Measurements from ENCODE around the gene PRKG2. TPM values are rescaled to one million over a fixed set of nuclear protein-coding genes. Genes with fewer than 3 reads are reported as not detected.

The PRKG2 gene
- total and polyA plus RNA-seq, 4 donors, result 0.13 to 2.5 (median 0.23) TPM

DNA sequence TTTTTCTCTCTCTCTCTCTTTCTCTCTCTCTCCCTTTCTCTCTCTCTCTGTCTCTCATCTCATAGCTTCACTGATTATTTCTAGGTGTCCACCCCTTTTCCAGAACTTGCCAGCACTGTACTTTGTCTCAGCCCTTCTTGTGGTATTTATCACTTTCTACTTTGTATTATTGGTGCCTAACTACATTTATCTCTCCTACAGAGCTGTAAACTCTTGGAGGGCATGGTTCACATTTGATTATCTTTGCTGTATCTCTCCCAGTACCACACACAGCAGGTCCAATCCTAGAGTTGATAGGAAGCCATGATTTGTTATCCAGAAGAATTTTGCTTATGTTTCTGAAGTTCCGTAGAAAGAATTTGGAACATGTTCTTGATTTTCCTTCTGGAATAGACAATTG lies 5.2 kb upstream of the PRKG2 start:
- H3K4me1 ChIP-seq (ENCODE audit: control insufficient read depth in 1 of 2, insufficient read depth in 2 of 2, low read length in 2 of 2), result no peaks in the 10 kb centered on the region
- intact Hi-C loops (cut with DNase I), result no loop called here
- H3K4me3 ChIP-seq (ENCODE audit: low read length in 2 of 2), result no peak overlapping the region
- WGBS, 2 donors, result 55 to 64% methylated on average over 1 of the region's 1 CpG
- no peak for DNase-seq
- no peak overlapping the region for H3K27ac ChIP-seq (ENCODE audit: low read depth in 1 of 2, low read length in 2 of 2)
- no peaks in the 10 kb centered on the region for H3K36me3 ChIP-seq (ENCODE audit: control insufficient read depth in 1 of 2, insufficient read depth in 2 of 2, low read length in 1 of 2)
- no peak for ATAC-seq (ENCODE audit: low FRiP score)
- no peaks in the 10 kb centered on the region for H3K27me3 ChIP-seq (ENCODE audit: control insufficient read depth in 1 of 2, insufficient read depth in 2 of 2, low read length in 1 of 2)
- no peaks in the 10 kb centered on the region for H3K9me3 ChIP-seq (ENCODE audit: control insufficient read depth, low read length)

DNA sequence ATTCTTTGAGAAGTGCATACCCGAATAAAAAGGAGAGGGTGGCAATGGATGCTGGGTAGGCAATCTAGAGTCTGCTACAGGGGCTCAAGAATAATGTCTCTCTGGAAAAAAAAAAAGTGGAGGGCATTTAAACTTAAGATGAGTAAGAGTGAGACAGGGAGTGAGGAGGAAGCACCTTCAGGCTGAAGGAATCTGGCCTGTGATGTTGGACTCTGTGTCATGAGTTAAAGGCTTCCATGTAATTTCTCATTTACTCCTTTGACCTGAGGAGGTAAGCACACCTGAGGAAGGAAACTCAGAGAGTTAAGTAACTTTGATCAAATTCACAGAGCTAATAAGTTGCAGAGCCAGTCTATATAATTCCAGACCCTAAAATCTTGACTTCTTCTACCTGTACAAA lies 3.2 kb upstream of the PRKG2 start:
- no peak overlapping the region for H3K27ac ChIP-seq (ENCODE audit: low read depth in 1 of 2, low read length in 2 of 2)
- DNase-seq (no peak), ATAC-seq (ENCODE audit: low FRiP score) (no peak)
- H3K36me3 ChIP-seq (ENCODE audit: control insufficient read depth in 1 of 2, insufficient read depth in 2 of 2, low read length in 1 of 2), result no peaks in the 10 kb centered on the region
- no peak overlapping the region for H3K4me3 ChIP-seq (ENCODE audit: low read length in 2 of 2)
- H3K4me1 ChIP-seq (ENCODE audit: control insufficient read depth in 1 of 2, insufficient read depth in 2 of 2, low read length in 2 of 2), result no peaks in the 10 kb centered on the region
- 89 to 90% methylated on average over 1 of the region's 1 CpG for WGBS, 2 donors
- no peaks in the 10 kb centered on the region for H3K27me3 ChIP-seq (ENCODE audit: control insufficient read depth in 1 of 2, insufficient read depth in 2 of 2, low read length in 1 of 2)
- H3K9me3 ChIP-seq (ENCODE audit: control insufficient read depth, low read length), result no peaks in the 10 kb centered on the region
- intact Hi-C loops (cut with DNase I), result no loop called here

DNA sequence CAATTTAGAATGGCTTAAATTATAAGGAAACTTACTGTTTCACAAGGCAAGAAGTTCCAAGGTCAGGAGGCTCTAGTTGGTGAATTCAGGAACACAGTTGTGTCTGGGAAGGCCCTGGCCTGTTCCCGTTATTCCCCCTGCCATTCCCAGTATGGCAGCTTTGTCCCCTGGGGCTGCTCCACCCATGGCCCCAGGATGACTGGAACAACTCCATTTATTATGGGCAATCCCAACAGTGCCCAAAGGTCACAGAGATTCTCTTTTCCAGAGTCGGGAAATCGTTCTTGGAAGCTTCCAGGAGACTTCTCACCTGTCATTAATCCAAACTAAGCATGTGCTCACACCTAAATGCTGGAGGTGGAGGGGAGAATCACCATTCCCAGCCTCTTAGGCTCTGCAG lies 2.8 kb upstream of the PRKG2 start:
- Histone ChIP-seq H3K4me1 (ENCODE audit: control insufficient read depth in 1 of 2, insufficient read depth in 2 of 2, low read length in 2 of 2) (no peaks in the 10 kb centered on the region), H3K9me3 (ENCODE audit: control insufficient read depth, low read length) (no peaks in the 10 kb centered on the region), H3K27ac (ENCODE audit: low read depth in 1 of 2, low read length in 2 of 2) (no peak overlapping the region), H3K27me3 (ENCODE audit: control insufficient read depth in 1 of 2, insufficient read depth in 2 of 2, low read length in 1 of 2) (no peaks in the 10 kb centered on the region), H3K4me3 (ENCODE audit: low read length in 2 of 2) (no peak overlapping the region), H3K36me3 (ENCODE audit: control insufficient read depth in 1 of 2, insufficient read depth in 2 of 2, low read length in 1 of 2) (no peaks in the 10 kb centered on the region)
- intact Hi-C loops (cut with DNase I), result no loop called here
- 75 to 85% methylated on average over 3 of the region's 3 CpGs for WGBS, 2 donors
- ATAC-seq (ENCODE audit: low FRiP score) (no peak), DNase-seq (no peak)

DNA sequence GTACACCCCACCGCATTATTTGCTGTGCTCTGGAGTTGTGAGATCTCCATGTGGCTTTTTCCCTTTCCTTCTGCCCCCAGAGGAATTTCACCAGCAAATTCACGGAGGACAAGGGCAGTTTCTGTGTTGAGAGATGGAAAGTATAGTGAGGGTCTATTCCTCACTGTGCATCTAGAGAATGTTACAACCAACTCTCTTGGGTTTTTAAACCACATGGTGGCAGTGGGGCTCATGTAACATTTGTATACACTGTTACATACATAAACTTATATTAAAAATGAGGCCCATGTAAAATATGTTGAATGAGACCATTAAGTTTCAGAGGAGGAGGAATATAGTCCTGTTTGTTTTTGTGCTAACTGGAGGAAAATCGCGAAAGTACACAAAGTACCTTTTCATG lies 909 bp upstream of the PRKG2 start:
- Histone ChIP-seq H3K4me3 (ENCODE audit: low read length in 2 of 2) (no peak overlapping the region), H3K9me3 (ENCODE audit: control insufficient read depth, low read length) (no peaks in the 10 kb centered on the region), H3K36me3 (ENCODE audit: control insufficient read depth in 1 of 2, insufficient read depth in 2 of 2, low read length in 1 of 2) (no peaks in the 10 kb centered on the region), H3K27me3 (ENCODE audit: control insufficient read depth in 1 of 2, insufficient read depth in 2 of 2, low read length in 1 of 2) (no peaks in the 10 kb centered on the region), H3K4me1 (ENCODE audit: control insufficient read depth in 1 of 2, insufficient read depth in 2 of 2, low read length in 2 of 2) (no peaks in the 10 kb centered on the region), H3K27ac (ENCODE audit: low read depth in 1 of 2, low read length in 2 of 2) (no peak overlapping the region)
- no peak for ATAC-seq (ENCODE audit: low FRiP score)
- DNase-seq, result no peak
- WGBS, 2 donors, result 50 to 57% methylated on average over 4 of the region's 4 CpGs
- intact Hi-C loops (cut with DNase I), result no loop called here

DNA sequence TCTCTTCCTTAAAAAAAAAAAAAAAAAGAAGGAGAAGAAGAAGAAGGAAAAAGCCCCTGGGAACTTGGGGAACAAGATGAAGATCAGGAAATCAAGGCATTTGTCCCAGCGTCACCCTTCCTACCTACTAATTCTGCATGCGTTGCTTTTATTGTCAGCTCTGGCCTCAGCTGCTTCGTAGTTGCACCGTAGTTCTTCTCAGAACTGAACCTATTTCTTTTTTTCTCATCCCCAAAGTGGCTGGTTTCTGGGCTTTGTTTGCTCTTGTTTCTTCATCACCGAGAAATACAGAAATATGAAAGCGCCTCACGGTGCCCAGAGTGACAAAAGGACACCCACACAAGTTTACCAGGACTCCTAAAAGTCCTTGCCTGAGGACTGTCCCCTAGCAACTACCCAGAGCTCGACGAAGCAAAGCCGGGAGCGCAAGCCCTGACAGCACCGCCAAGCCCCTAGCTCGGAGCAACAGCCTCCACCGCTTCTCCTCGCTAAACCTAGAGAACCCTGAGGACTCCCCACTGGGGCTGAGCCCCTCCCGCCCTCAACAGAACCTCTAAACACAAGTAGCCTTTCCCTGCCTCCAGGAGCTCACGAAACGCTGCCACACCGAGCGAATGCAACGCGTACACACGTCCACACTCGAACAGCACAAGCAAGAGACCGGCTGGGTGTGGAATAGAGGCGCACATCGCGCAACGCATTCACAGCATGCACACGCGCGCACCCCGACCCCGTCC lies 710 bp downstream of the PRKG2 start:
- no peaks in the 10 kb centered on the region for H3K4me1 ChIP-seq (ENCODE audit: control insufficient read depth in 1 of 2, insufficient read depth in 2 of 2, low read length in 2 of 2)
- ATAC-seq (ENCODE audit: low FRiP score) (peak; percentile 49), DNase-seq (peak in 1 of 2 donors; percentile 68)
- no peaks in the 10 kb centered on the region for H3K9me3 ChIP-seq (ENCODE audit: control insufficient read depth, low read length)
- H3K27me3 ChIP-seq (ENCODE audit: control insufficient read depth in 1 of 2, insufficient read depth in 2 of 2, low read length in 1 of 2), result no peaks in the 10 kb centered on the region
- H3K4me3 ChIP-seq (ENCODE audit: low read length in 2 of 2), result peak overlapping the region; percentile 7 to 54
- no peak overlapping the region for H3K27ac ChIP-seq (ENCODE audit: low read depth in 1 of 2, low read length in 2 of 2)
- 3 to 4% methylated on average over 30 to 34 of the region's 34 CpGs for WGBS, 2 donors
- no peaks in the 10 kb centered on the region for H3K36me3 ChIP-seq (ENCODE audit: control insufficient read depth in 1 of 2, insufficient read depth in 2 of 2, low read length in 1 of 2)
- intact Hi-C loops (cut with DNase I), result no loop called here

DNA sequence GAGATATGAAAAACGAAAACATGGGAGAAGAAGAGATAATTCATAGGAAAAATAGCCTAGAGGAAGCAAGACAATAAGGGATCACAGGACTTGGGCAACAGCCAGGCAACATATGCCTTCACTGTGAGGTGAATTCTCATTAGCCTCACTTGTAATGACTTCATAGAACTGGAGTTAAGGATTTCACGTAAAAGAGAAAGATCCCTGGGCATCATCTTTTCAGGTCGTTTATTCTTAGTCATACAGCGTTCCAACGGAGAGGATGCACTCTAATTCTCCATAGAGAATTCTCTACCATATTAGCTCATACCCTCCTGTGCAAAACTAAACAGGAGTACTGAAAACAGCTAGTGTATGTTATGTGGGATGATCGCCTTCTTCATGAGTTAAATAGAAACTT lies 1.4 kb downstream of the PRKG2 start:
- intact Hi-C loops (cut with DNase I), result no loop called here
- no peak overlapping the region for H3K27ac ChIP-seq (ENCODE audit: low read depth in 1 of 2, low read length in 2 of 2)
- DNase-seq (no peak), ATAC-seq (ENCODE audit: low FRiP score) (no peak)
- H3K27me3 ChIP-seq (ENCODE audit: control insufficient read depth in 1 of 2, insufficient read depth in 2 of 2, low read length in 1 of 2), result no peaks in the 10 kb centered on the region
- H3K36me3 ChIP-seq (ENCODE audit: control insufficient read depth in 1 of 2, insufficient read depth in 2 of 2, low read length in 1 of 2), result no peaks in the 10 kb centered on the region
- H3K4me3 ChIP-seq (ENCODE audit: low read length in 2 of 2), result no peak overlapping the region
- H3K4me1 ChIP-seq (ENCODE audit: control insufficient read depth in 1 of 2, insufficient read depth in 2 of 2, low read length in 2 of 2), result no peaks in the 10 kb centered on the region
- H3K9me3 ChIP-seq (ENCODE audit: control insufficient read depth, low read length), result no peaks in the 10 kb centered on the region
- 68 to 70% methylated on average over 6 of the region's 6 CpGs for WGBS, 2 donors

DNA sequence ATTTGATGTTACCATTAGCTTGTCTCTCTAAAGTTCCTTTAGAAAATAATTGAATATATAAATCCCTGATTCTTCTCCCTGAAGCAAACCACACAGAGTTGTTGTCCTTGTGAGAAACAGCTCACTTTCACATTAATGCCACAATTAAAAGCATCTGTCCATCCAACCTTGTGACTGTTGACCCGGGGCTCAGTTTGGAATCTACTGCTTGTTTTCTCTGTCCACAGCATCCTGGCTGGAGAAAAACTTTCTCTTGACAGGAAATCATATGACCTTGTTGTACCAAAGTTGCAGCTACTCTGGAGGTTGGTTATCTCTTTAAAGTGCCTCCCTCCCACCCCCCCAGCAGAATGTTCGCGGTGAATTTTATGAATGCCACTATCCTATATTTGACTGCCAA lies 3.1 kb downstream of the PRKG2 start:
- DNase-seq, result no peak
- WGBS, 2 donors, result 18 to 31% methylated on average over 3 of the region's 3 CpGs
- ATAC-seq (ENCODE audit: low FRiP score), result no peak
- Histone ChIP-seq H3K36me3 (ENCODE audit: control insufficient read depth in 1 of 2, insufficient read depth in 2 of 2, low read length in 1 of 2) (no peaks in the 10 kb centered on the region), H3K9me3 (ENCODE audit: control insufficient read depth, low read length) (peaks cover 2% of the 10 kb centered on the region), H3K4me1 (ENCODE audit: control insufficient read depth in 1 of 2, insufficient read depth in 2 of 2, low read length in 2 of 2) (no peaks in the 10 kb centered on the region), H3K27ac (ENCODE audit: low read depth in 1 of 2, low read length in 2 of 2) (no peak overlapping the region), H3K27me3 (ENCODE audit: control insufficient read depth in 1 of 2, insufficient read depth in 2 of 2, low read length in 1 of 2) (no peaks in the 10 kb centered on the region), H3K4me3 (ENCODE audit: low read length in 2 of 2) (no peak overlapping the region)
- intact Hi-C loops (cut with DNase I), result no loop called here

DNA sequence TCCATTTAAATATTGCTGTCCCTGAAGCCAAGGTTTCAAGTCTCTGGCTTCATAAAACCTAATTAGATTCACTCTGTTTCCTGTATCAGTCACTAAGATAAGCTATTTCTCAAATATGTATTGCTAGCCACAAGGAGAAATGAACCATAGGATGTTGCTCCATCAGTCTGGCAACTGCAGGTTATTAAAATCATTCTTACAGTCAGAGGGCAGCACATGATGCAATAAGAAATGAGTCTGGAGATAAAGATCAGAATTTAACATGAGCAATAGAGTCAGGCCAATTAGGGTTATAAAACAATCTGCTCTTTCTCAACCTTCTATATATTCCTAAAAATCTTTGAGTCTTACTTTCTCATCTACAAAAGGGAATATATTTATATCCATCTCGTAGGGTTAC lies 7.2 kb downstream of the PRKG2 start:
- no peak overlapping the region for H3K4me3 ChIP-seq (ENCODE audit: low read length in 2 of 2)
- WGBS, 2 donors, result 57 to 62% methylated on average over 1 of the region's 1 CpG
- DNase-seq (no peak), ATAC-seq (ENCODE audit: low FRiP score) (no peak)
- no peaks in the 10 kb centered on the region for H3K27me3 ChIP-seq (ENCODE audit: control insufficient read depth in 1 of 2, insufficient read depth in 2 of 2, low read length in 1 of 2)
- intact Hi-C loops (cut with DNase I), result loop anchor here in 1 of 2 donors (10.0 kb wide), 1 partner anchor 137 kb away; no protein-coding TSS in a partner anchor
- no peaks in the 10 kb centered on the region for H3K4me1 ChIP-seq (ENCODE audit: control insufficient read depth in 1 of 2, insufficient read depth in 2 of 2, low read length in 2 of 2)
- peaks cover 2% of the 10 kb centered on the region for H3K9me3 ChIP-seq (ENCODE audit: control insufficient read depth, low read length)
- no peak overlapping the region for H3K27ac ChIP-seq (ENCODE audit: low read depth in 1 of 2, low read length in 2 of 2)
- no peaks in the 10 kb centered on the region for H3K36me3 ChIP-seq (ENCODE audit: control insufficient read depth in 1 of 2, insufficient read depth in 2 of 2, low read length in 1 of 2)

DNA sequence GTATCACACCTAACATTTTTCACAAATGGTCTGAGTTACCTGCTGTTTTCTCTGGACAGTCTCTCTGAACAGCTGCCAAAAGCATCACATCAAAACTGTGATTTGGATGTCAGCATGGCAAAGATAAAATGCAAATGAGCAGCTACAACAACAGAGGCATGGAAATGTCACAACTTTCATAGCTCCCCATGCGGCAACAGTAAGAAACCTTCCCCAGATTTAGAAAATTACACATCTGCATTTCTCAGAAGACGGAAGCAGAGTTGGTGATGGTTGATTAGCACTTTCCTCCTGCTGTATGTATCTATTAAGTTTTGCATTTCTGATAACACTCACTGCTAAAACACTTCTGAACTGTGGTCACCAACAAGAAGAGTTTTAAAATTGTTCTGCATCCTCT lies 9.7 kb downstream of the PRKG2 start:
- 73 to 74% methylated on average over 2 of the region's 2 CpGs for WGBS, 2 donors
- Histone ChIP-seq H3K36me3 (ENCODE audit: control insufficient read depth in 1 of 2, insufficient read depth in 2 of 2, low read length in 1 of 2) (no peaks in the 10 kb centered on the region), H3K27ac (ENCODE audit: low read depth in 1 of 2, low read length in 2 of 2) (no peak overlapping the region), H3K27me3 (ENCODE audit: control insufficient read depth in 1 of 2, insufficient read depth in 2 of 2, low read length in 1 of 2) (no peaks in the 10 kb centered on the region), H3K9me3 (ENCODE audit: control insufficient read depth, low read length) (peaks cover 2% of the 10 kb centered on the region), H3K4me1 (ENCODE audit: control insufficient read depth in 1 of 2, insufficient read depth in 2 of 2, low read length in 2 of 2) (no peaks in the 10 kb centered on the region), H3K4me3 (ENCODE audit: low read length in 2 of 2) (no peak overlapping the region)
- no peak for ATAC-seq (ENCODE audit: low FRiP score)
- no peak for DNase-seq
- intact Hi-C loops (cut with DNase I), result loop anchor here in 1 of 2 donors (10.0 kb wide), 1 partner anchor 139 kb away; no protein-coding TSS in a partner anchor

All from aorta (tissue), 5 donors.